ENCODE data around the gene NUP62.

DNA sequence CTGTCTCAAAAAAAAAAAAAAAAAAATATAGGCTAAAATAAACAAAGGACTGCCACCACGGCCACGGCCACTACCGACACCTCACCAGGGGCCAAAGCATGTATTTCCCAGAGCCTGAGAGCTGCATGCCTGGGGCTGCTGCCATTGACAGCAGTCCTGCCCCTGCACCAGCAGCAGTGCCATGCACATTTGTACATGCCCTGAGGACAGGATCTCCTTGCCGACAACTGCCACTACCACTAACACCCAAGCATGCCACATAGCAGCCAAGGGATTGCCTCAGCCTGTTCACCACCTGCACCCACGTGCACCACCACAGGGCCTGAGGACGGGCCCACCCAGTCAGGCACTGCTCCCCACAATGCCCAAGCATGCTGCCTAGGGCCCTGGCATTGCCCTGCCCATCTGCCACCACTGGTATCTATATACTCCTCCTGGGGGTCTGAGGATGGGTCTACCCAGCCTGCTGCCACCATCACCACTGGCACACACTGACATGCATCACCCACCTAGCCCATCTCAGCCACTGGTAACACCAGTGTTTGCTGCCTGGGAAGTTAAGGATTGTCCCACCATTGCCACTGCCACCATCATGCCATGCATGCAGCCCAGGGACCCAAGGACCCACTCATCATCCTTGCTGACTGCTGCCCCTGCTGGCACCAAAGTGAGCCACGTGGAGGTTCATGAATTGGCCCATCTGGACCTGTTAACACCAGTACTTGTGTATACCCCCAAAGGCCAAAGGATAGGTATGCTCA lies 10.6 kb upstream of the NUP62 start:
- no peak for TF ChIP-seq CTCF (IDR thresholded peaks at IDR 0.05)
- TF ChIP-seq POLR2A (IDR thresholded peaks at IDR 0.05) = no peak
